Upper lobe of right lung (tissue), 1 donor: ENCODE results near the gene HNF1B. TPM values are rescaled to one million over a fixed set of nuclear protein-coding genes. Genes with fewer than 3 reads are reported as not detected.
A peak's percentile ranks its signal among the peaks of the same experiment; 100 is the strongest.

Source experiments
- ATAC-seq: fragments of 200-7000 bp; cut with Tn5 transposase; one replicate; pipeline ENCODE4 v1.9.1; 2020; ENCODE audit warnings: mild to moderate bottlenecking, moderate library complexity
- DNase-seq: peaks from one replicate; pipeline ENCODE4 v3.0.0-alpha.2; 2020
- H3K27ac ChIP-seq: fragments of 200-600 bp; one replicate; pipeline ENCODE4 v1.8.0; 2022
- H3K27me3 ChIP-seq: fragments of 200-600 bp; one replicate; pipeline ENCODE4 v1.8.0; 2022; ENCODE audit warnings: mild to moderate bottlenecking
- H3K36me3 ChIP-seq: fragments of 200-600 bp; one replicate; pipeline ENCODE4 v1.8.0; 2022
- H3K4me1 ChIP-seq: fragments of 200-600 bp; one replicate; pipeline ENCODE4 v1.8.0; 2022
- H3K4me3 ChIP-seq: fragments of 200-600 bp; one replicate; pipeline ENCODE4 v1.8.0; 2022; ENCODE audit warnings: mild to moderate bottlenecking
- H3K9me3 ChIP-seq: fragments of 200-600 bp; one replicate; pipeline ENCODE4 v1.8.0; 2022
- CTCF ChIP-seq: fragments of 200-600 bp; IDR thresholded peaks from one replicate; pipeline ENCODE4 v1.8.0; 2022; ENCODE audit warnings: antibody characterized with exemption
- intact Hi-C: fragments of 100-400 bp; cut with DNase I; formaldehyde crosslinking; loops from one replicate; pipeline ENCODE4 v1.11.0; 2022
- long read RNA-seq: library from polyadenylated mRNA; unstranded; transcript quantifications from one replicate; pipeline ENCODE4 v2.0.0, GENCODE V29; 2021
- total RNA-seq: library from RNA; stranded (reverse); fragmentation: NEBNext Ultra II Directional; extraction: Animal tissue kit (Norgen Biotek cat#: 25700); gene quantifications from one replicate; pipeline ENCODE4 v1.2.1, GENCODE V29; 2021
- donor health status: DM: no; HTN: yes; CAD: no; lungs with severe emphysema.

HNF1B gene
- 19.8 TPM for total RNA-seq
- long read RNA-seq, transcript HNF1B-204 (9 exons, 2,977 nt), result major isoform, 9 of 24 reads
- long read RNA-seq, partial matches to known transcripts, result 4 of 24 reads
- long read RNA-seq, other reads (novel, unspliced or antisense), result 11 of 24 reads

- peak; percentile 74 for ATAC-seq
Measured at GRCh38 chr17:37744961-37745800, at the start of gene HNF1B. HNF1B (minus strand) TSS chr17:37745059; CDS start chr17:37744884, 175 bp downstream.

GRCh38 chr17:37792787-37793186, 47.9 kb upstream of the HNF1B start:
- H3K27ac ChIP-seq, result no peak overlapping the region
- H3K4me3 ChIP-seq, result no peak overlapping the region
- intact Hi-C loops, result no loop called here
- no peak for TF ChIP-seq CTCF
- H3K36me3 ChIP-seq, result no peaks in the 10 kb centered on the region
- peaks cover 14% of the 10 kb centered on the region for H3K27me3 ChIP-seq
- H3K4me1 ChIP-seq, result no peaks in the 10 kb centered on the region
- H3K9me3 ChIP-seq, result no peaks in the 10 kb centered on the region
- ATAC-seq, result no peak
- no peak for DNase-seq

More at GRCh38 chr17:37744961-37745800, at the start of gene HNF1B:
- DNase-seq, result peak; percentile 79
- TF ChIP-seq CTCF, result no peak
- peaks cover 73% of the 10 kb centered on the region for H3K27me3 ChIP-seq
- H3K4me3 ChIP-seq, result peak within 1 kb of the TSS; percentile 53
- H3K27ac ChIP-seq, result peak within 1 kb of the TSS; percentile 81
- no peaks in the 10 kb centered on the region for H3K36me3 ChIP-seq
- peaks cover 31% of the 10 kb centered on the region for H3K4me1 ChIP-seq
- intact Hi-C loops, result loop anchor here (5.0 kb wide), 1 partner anchor 103 kb away; the partner anchor contains the start of gene DDX52
- H3K9me3 ChIP-seq, result no peaks in the 10 kb centered on the region

- no peaks in the 10 kb centered on the region for H3K9me3 ChIP-seq
- H3K4me1 ChIP-seq, result no peaks in the 10 kb centered on the region
- peak; percentile 55 for TF ChIP-seq CTCF
- no peak overlapping the region for H3K27ac ChIP-seq
- no peaks in the 10 kb centered on the region for H3K36me3 ChIP-seq
- intact Hi-C loops, result no loop called here
- DNase-seq (no peak), ATAC-seq (peak; percentile 77)
- H3K4me3 ChIP-seq, result no peak overlapping the region
- H3K27me3 ChIP-seq, result peaks cover 14% of the 10 kb centered on the region
Measured at GRCh38 chr17:37791447-37792399, 46.9 kb upstream of the HNF1B start.

- Histone ChIP-seq H3K4me3 (no peak overlapping the region), H3K27ac (no peak overlapping the region), H3K4me1 (no peaks in the 10 kb centered on the region), H3K9me3 (no peaks in the 10 kb centered on the region), H3K36me3 (no peaks in the 10 kb centered on the region), H3K27me3 (peaks cover 13% of the 10 kb centered on the region)
- ATAC-seq (no peak), DNase-seq (no peak)
- intact Hi-C loops, result no loop called here
- TF ChIP-seq CTCF, result no peak
Measured at GRCh38 chr17:37789771-37790541, 45.1 kb upstream of the HNF1B start.

- ATAC-seq (no peak), DNase-seq (no peak)
- H3K4me1 ChIP-seq, result no peaks in the 10 kb centered on the region
- H3K27ac ChIP-seq, result no peak overlapping the region
- intact Hi-C loops, result no loop called here
- no peak for TF ChIP-seq CTCF
- H3K9me3 ChIP-seq, result no peaks in the 10 kb centered on the region
- H3K4me3 ChIP-seq, result no peak overlapping the region
- peaks cover 18% of the 10 kb centered on the region for H3K27me3 ChIP-seq
- H3K36me3 ChIP-seq, result no peaks in the 10 kb centered on the region
Measured at GRCh38 chr17:37789021-37789565, 44.2 kb upstream of the HNF1B start.
